Naive thymus-derived CD8-positive, alpha-beta T cell (primary cell): ENCODE results near the gene MTERF4. TPM values are rescaled to one million over a fixed set of nuclear protein-coding genes. Genes with fewer than 3 reads are reported as not detected.

Source experiments
- ATAC-seq, 2 donors: fragments of 150-1000 bp; cut with Tn5 transposase in 1 of 2; sonication (Bioruptor Pico), chemical (Tn5 transposase) in 1 of 2; 1 replicate in 1 of 2; 2 replicates in 1 of 2; pipeline ENCODE4 v1.10.0; 2021; ENCODE audit warnings: mild to moderate bottlenecking in 2 of 2, moderate library complexity in 2 of 2
- POLR2A ChIA-PET: fragments of 350-600 bp; sonication (Branson Sonifier 250); formaldehyde crosslinking; loops from one replicate; lab custom pipeline; 2021; ENCODE audit warnings: antibody characterized with exemption; lab: Charles Lee
- DNase-seq, 10 donors: peaks; one replicate each; pipeline versions ENCODE4 v3.0.0 to v3.0.0-alpha.2; 2020 to 2022
- H3K27ac Mint-ChIP-seq, 10 donors: one replicate each; pipeline ENCODE4 v1.8.0; 2020 to 2022; ENCODE audit warnings: mild to moderate bottlenecking in 10 of 10, mixed read lengths in 10 of 10, moderate library complexity in 4 of 10, inconsistent platforms in 1 of 10
- H3K27me3 Mint-ChIP-seq, 5 donors: one replicate each; pipeline ENCODE4 v1.8.0; 2021 to 2022; ENCODE audit warnings: mixed read lengths in 5 of 5
- H3K36me3 Mint-ChIP-seq, 3 donors: one replicate each; pipeline ENCODE4 v1.8.0; 2020 to 2022; ENCODE audit warnings: mixed read lengths in 3 of 3, mild to moderate bottlenecking in 2 of 3, inconsistent platforms in 1 of 3
- H3K4me1 Mint-ChIP-seq, 4 donors: one replicate each; pipeline ENCODE4 v1.8.0; 2021 to 2022; ENCODE audit warnings: mixed read lengths in 4 of 4
- H3K4me3 Mint-ChIP-seq, 10 donors: one replicate each; pipeline ENCODE4 v1.8.0; 2020 to 2022; ENCODE audit warnings: mild to moderate bottlenecking in 10 of 10, mixed read lengths in 10 of 10, moderate library complexity in 6 of 10, inconsistent platforms in 1 of 10
- H3K9me3 Mint-ChIP-seq, 9 donors: one replicate each; pipeline ENCODE4 v1.8.0; 2020 to 2022; ENCODE audit warnings: mixed read lengths in 9 of 9, mild to moderate bottlenecking in 3 of 9, inconsistent platforms in 1 of 9, moderate library complexity in 1 of 9
- polyA plus RNA-seq, 3 donors: library from polyadenylated mRNA; unstranded; fragments of 300-500 nt; fragmentation: Illumina TruSeq; gene quantifications; one replicate each; pipeline ENCODE4 v1.2.3, GENCODE V29; 2021
- total RNA-seq, 8 experiments: library from RNA in 2 of 8; stranded (reverse) in 2 of 8; gene quantifications; one replicate each; pipeline ENCODE4 v1.2.3 and lab custom pipeline; 2021 to 2026

Gene MTERF4
- total and polyA plus RNA-seq, 5 experiments from 2014 or later = 46.4 to 270 (median 82.1) TPM

DNA sequence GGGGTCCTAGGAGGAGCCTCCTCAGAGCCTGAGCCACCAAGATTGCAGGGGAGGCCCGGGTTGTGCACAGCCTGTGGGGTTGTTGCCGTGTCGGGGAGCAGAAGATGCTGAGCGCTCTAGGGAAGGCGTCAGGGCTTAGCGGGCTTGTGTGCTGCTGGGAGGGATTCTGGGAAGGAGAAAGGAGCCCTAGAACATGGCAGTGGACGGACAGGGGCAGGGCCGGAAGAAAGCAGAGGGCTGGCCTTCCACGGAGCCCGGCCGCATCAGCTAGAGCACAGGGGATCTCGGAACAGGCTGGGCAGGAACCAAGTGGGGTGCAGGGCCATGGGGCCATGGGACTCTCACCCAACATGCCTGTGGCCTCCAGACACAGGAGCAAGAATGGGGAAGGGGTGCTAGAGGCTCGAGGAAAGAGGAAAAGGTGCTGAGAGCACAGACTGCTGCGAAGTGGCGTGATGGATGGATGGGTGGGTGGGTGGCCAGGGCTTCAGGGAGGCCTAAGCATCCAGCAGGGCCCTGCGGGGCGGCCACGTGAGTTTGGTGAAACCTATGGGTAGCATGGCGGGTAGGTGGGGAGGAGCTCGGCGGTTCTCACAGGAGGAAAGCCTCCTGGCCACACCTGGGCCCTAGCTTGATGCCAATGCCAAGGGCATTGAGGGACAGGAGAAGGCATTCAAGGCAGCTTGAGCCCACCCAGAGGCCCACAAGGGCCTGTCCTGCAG is 35.8 kb downstream of the MTERF4 start:
- Mint-ChIP-seq H3K4me1 (peaks cover 0 to 24% (median 13%) of the 10 kb centered on the region in 4 donors), H3K27ac (peak overlapping the region in 1 of 10 donors; percentile 71), H3K9me3 (no peaks in the 10 kb centered on the region), H3K4me3 (peak overlapping the region in 1 of 10 donors; percentile 33), H3K36me3 (peaks cover 0 to 10% (median 0%) of the 10 kb centered on the region in 3 donors), H3K27me3 (no peaks in the 10 kb centered on the region)
- ATAC-seq (no peak), DNase-seq (no peak)
- POLR2A ChIA-PET = interaction anchor here (1.0 to 1.4 kb wide), 2 partner anchors 23 to 83 kb away, joined by 4 read pairs; no protein-coding TSS in a partner anchor

DNA sequence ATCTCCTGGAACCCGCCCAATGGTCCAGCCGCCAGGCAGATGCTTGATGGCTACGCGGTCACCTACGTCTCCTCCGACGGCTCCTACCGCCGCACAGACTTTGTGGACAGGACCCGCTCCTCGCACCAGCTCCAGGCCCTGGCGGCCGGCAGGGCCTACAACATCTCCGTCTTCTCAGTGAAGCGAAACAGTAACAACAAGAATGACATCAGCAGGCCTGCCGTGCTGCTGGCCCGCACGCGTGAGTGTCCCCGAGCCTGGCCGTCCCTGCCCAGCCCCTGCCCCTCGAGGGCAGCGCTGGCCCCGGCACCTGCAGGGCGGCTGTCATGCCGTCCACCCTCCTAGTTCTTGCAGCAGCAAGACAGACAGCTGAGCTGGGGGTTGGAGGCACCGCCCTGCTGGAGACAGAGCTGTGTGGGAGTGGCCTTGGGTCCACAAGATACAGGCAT is 36.7 kb downstream of the MTERF4 start:
- no peaks in the 10 kb centered on the region for H3K9me3 Mint-ChIP-seq
- no peaks in the 10 kb centered on the region for H3K27me3 Mint-ChIP-seq
- H3K4me1 Mint-ChIP-seq = peaks cover 0 to 19% (median 11%) of the 10 kb centered on the region in 4 donors
- ATAC-seq = no peak
- peak overlapping the region in 1 of 10 donors; percentile 74 for H3K4me3 Mint-ChIP-seq
- no peak for DNase-seq
- peak overlapping the region in 2 of 10 donors; percentile 52 to 63 for H3K27ac Mint-ChIP-seq
- H3K36me3 Mint-ChIP-seq = peaks cover 0 to 6% (median 0%) of the 10 kb centered on the region in 3 donors
- POLR2A ChIA-PET = interaction anchor here (0.6 to 1.4 kb wide), 3 partner anchors 24 to 82 kb away, joined by 4 to 7 read pairs (median 4); no protein-coding TSS in a partner anchor

DNA sequence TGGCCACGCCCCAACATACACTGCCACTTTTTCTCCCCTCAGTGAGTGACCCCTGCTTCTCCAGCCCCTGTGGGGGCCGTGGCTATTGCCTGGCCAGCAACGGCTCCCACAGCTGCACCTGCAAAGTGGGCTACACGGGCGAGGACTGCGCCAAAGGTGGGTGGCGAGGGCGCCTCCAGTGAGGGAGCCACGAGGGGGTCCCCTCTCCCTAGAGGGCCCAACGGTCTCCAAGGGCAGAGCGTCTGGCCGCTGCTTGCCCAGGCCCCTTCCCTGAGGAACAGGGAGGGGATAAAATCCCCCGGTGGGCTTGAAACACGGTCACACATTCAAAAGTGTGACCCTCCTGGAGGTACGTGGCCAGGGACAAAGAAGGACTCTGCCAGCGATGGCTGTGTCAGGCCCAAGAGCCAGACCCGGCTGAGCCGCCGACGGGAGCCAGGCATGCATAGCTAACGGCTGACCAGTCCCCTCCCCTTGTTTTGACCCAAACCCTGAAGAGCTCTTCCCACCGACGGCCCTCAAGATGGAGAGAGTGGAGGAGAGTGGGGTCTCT is 37.2 kb downstream of the MTERF4 start:
- no peaks in the 10 kb centered on the region for H3K27me3 Mint-ChIP-seq
- H3K27ac Mint-ChIP-seq = peak overlapping the region in 2 of 10 donors; percentile 52 to 83
- H3K36me3 Mint-ChIP-seq = peaks cover 0 to 5% (median 0%) of the 10 kb centered on the region in 3 donors
- peaks cover 0 to 17% (median 11%) of the 10 kb centered on the region in 4 donors for H3K4me1 Mint-ChIP-seq
- no peak for DNase-seq
- H3K4me3 Mint-ChIP-seq = peak overlapping the region in 2 of 10 donors; percentile 41 to 74
- no peaks in the 10 kb centered on the region for H3K9me3 Mint-ChIP-seq
- POLR2A ChIA-PET = interaction anchor here (1.4 kb wide), 1 partner anchor 25 kb away, joined by 4 read pairs; no protein-coding TSS in a partner anchor
- no peak for ATAC-seq

DNA sequence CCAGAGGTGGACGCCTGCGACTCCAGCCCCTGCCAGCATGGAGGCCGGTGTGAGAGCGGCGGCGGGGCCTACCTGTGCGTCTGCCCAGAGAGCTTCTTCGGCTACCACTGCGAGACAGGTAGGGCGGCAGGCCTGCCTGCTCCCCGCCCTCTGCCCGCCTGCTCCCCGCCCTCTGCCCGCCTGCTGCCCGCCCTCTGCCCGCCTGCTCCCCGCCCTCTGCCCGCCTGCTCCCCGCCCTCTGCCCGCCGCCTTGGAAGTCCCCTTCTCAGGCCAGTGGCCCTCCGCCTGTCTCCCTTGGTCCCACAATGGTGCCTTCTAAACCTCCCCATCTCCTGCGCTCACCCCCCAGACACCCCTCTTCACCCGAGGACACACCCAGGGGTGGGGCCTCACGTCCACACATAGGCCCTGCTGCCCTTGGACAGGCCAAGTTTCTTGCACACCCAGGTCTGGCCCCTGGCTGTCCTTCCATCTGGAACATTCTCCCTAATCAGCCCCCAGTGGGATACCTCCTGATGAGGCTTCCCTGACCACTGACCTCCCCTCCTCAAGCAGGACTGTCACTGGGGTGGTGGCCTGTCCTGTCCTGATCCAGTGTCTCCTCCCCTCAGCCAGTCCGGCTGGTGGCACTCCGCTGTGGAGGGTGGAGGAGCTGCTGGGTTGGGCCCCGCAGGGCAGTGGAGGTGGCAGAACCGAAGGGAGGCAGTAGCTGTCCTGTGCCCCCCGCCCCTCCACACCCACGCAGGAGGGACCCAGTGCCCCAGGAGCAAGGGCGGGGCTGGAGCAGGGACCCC is 37.9 kb downstream of the MTERF4 start:
- DNase-seq = peak; percentile 22 to 79 (median 51)
- no peaks in the 10 kb centered on the region for H3K9me3 Mint-ChIP-seq
- POLR2A ChIA-PET = interaction anchor here (0.5 to 2.6 kb wide), 6 partner anchors 13 to 237 kb away, joined by 3 to 10 read pairs (median 4); no protein-coding TSS in a partner anchor
- H3K4me1 Mint-ChIP-seq = peaks cover 0 to 17% (median 13%) of the 10 kb centered on the region in 4 donors
- H3K27ac Mint-ChIP-seq = peak overlapping the region in 8 of 10 donors; percentile 57 to 83 (median 75)
- H3K4me3 Mint-ChIP-seq = peak overlapping the region in 9 of 10 donors; percentile 7 to 81 (median 74)
- no peaks in the 10 kb centered on the region for H3K27me3 Mint-ChIP-seq
- H3K36me3 Mint-ChIP-seq = peaks cover 0 to 3% (median 0%) of the 10 kb centered on the region in 3 donors
- peak; percentile 87 to 89 for ATAC-seq

DNA sequence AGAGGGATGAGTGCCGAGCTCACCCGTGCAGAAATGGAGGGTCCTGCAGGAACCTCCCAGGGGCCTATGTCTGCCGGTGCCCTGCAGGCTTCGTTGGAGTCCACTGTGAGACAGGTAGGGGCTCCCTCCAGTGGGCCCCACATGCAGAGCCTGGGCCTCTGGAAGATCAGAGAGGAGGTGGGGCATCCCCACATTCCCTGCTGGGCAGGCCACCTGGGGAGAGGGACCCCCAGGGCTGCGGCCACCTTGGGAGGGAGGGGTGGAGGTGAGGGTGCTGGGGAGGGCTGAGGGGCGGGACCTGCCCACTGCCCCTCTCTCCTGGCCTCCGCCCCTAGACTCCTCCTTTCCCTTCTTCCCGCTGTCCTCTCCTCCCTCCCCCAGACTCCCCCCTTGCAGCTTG is 38.5 kb downstream of the MTERF4 start:
- Mint-ChIP-seq H3K27ac (peak overlapping the region in 6 of 10 donors; percentile 67 to 83 (median 76)), H3K27me3 (no peaks in the 10 kb centered on the region), H3K36me3 (peaks cover 0 to 3% (median 0%) of the 10 kb centered on the region in 3 donors), H3K4me1 (peaks cover 0 to 17% (median 13%) of the 10 kb centered on the region in 4 donors), H3K9me3 (no peaks in the 10 kb centered on the region), H3K4me3 (peak overlapping the region; percentile 7 to 81 (median 74))
- peak in 4 of 10 donors; percentile 22 to 35 (median 26) for DNase-seq
- ATAC-seq = peak; percentile 63 to 75
- POLR2A ChIA-PET = interaction anchor here (0.5 to 2.6 kb wide), 7 partner anchors 10 to 238 kb away, joined by 3 to 10 read pairs (median 3); no protein-coding TSS in a partner anchor

DNA sequence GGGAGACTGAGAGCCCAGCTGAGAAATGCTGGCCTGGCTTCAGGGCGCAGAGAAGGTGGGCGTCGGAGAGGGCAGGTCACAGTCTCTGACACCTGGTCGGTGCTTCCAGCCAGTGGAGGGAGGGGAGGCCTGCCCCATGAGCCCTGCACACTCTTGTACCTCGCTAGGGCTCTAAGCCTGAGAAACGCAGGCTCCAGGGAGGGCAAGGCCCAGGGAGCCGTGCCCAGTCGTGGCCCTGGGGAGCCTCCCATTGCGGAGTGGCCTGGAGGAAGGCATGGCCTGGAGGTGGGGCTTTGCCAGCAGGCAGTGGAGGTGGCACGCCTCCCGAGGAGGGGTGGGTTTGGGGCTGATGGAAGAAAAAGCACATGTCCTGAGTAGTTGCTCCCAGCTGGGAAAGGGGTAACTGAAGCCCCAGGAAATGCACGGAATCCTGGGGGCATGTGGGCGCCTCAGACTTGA is 39.0 kb downstream of the MTERF4 start:
- POLR2A ChIA-PET = interaction anchor here (0.9 to 2.6 kb wide), 7 partner anchors 10 to 88 kb away, joined by 3 to 10 read pairs (median 3); no protein-coding TSS in a partner anchor
- DNase-seq = no peak
- H3K36me3 Mint-ChIP-seq = peaks cover 0 to 1% (median 0%) of the 10 kb centered on the region in 3 donors
- ATAC-seq = no peak
- peak overlapping the region in 1 of 10 donors; percentile 34 for H3K27ac Mint-ChIP-seq
- peak overlapping the region in 7 of 10 donors; percentile 10 to 74 (median 41) for H3K4me3 Mint-ChIP-seq
- no peaks in the 10 kb centered on the region for H3K27me3 Mint-ChIP-seq
- H3K4me1 Mint-ChIP-seq = peaks cover 0 to 17% (median 13%) of the 10 kb centered on the region in 4 donors
- H3K9me3 Mint-ChIP-seq = no peaks in the 10 kb centered on the region

DNA sequence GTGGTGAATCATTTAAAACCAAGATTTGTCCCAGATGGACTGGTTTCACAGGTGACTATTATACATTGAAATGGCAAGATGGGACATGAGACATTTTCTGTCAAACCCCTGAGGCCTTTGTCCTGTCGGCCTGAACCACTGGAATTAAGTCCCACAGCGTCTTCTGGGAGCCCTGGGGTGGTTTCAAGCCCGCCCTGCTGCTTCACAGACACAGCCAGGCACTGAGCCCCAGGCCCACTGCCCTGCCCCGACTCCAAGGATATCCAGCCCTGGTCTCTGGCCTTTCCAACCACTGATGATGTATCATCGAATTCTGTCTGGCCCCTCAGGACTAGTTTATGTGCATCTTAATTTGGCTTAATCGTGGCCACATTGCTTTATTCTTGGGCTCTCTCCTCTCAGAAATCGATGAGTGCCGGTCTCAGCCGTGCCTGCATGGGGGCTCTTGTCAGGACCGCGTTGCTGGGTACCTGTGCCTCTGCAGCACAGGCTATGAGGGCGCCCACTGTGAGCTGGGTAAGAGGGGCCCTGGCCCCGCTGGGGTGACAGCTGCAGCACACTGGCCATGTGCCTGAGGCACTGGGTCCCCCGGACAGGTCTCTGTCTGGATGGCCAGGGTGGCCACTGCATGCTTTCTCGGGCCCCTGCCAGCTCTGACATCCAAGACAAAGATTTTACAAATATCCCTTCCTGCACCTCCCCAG is 39.5 kb downstream of the MTERF4 start:
- Mint-ChIP-seq H3K4me3 (peak overlapping the region in 4 of 10 donors; percentile 41 to 74 (median 43)), H3K27ac (peak overlapping the region in 1 of 10 donors; percentile 27), H3K9me3 (no peaks in the 10 kb centered on the region), H3K27me3 (no peaks in the 10 kb centered on the region), H3K36me3 (no peaks in the 10 kb centered on the region), H3K4me1 (peaks cover 2 to 17% (median 13%) of the 10 kb centered on the region in 4 donors)
- DNase-seq (no peak), ATAC-seq (no peak)
- POLR2A ChIA-PET = interaction anchor here (1.0 to 2.6 kb wide), 5 partner anchors 15 to 79 kb away, joined by 3 to 10 read pairs (median 4); no protein-coding TSS in a partner anchor

DNA sequence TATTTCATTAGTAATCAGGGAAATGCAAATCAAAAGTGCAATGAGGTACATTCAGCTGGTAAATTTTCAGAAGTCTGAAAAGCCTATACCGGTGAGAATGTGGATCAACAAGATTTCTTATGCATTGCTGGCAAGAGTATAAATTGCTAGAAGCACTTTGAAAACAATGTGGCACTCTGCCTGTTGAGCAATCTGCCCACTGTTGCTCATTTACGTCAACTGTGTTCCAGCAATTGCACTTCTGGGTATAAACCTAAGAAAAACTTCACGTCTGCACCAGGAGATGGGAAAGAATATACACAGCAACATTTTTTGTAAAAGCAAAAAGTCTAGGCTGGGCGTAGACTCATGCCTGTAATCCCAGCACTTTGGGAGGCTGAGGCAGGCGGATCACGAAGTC is 40.8 kb downstream of the MTERF4 start:
- H3K36me3 Mint-ChIP-seq = no peaks in the 10 kb centered on the region
- H3K27me3 Mint-ChIP-seq = no peaks in the 10 kb centered on the region
- no peaks in the 10 kb centered on the region for H3K9me3 Mint-ChIP-seq
- H3K27ac Mint-ChIP-seq = peak overlapping the region in 2 of 10 donors; percentile 56 to 78
- H3K4me1 Mint-ChIP-seq = peaks cover 2 to 16% (median 13%) of the 10 kb centered on the region in 4 donors
- ATAC-seq (no peak), DNase-seq (no peak)
- POLR2A ChIA-PET = interaction anchor here (1.6 kb wide), 1 partner anchor 23 kb away, joined by 6 read pairs; no protein-coding TSS in a partner anchor
- no peak overlapping the region for H3K4me3 Mint-ChIP-seq

DNA sequence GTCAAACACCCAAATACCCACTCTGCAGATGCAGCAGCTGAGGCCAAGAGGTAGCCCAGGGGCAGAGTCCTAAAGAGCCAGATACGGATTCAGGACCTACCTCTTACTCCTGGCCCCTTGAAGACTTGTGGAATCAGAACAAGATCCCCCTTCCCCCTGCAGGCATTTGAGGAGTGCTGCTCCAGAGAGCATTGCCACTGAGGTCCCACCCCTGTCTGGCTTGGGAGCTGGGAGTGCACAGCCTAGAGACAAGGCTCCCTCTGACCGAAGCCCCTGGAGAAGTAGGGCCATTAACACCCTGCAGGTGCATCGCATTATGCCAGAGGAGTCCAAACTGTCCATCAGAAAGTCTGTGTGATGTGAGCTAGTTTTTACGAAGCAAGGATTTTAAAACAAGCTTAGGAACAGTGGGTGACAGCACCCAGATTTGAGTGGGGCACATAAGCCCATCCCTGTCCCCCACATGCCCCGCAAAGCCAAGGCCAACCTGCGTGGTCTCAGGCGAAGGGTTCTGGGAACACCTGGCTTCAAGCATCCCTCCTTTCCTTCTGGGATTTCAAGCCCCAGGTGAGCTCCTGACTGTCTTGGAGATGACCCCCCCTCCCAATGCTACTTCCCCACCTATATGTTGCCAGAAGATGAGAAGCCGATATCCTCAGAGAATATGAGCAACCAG is 48.4 kb downstream of the MTERF4 start:
- Mint-ChIP-seq H3K9me3 (no peaks in the 10 kb centered on the region), H3K27ac (peak overlapping the region in 4 of 10 donors; percentile 4 to 38 (median 28)), H3K4me3 (no peak overlapping the region), H3K27me3 (no peaks in the 10 kb centered on the region), H3K36me3 (peaks cover 0 to 25% (median 2%) of the 10 kb centered on the region in 3 donors), H3K4me1 (peaks cover 0 to 4% (median 2%) of the 10 kb centered on the region in 4 donors)
- ATAC-seq (no peak), DNase-seq (no peak)
- POLR2A ChIA-PET = interaction anchor here (1.0 to 1.4 kb wide), 3 partner anchors 10 to 68 kb away, joined by 3 to 4 read pairs (median 3); no protein-coding TSS in a partner anchor

DNA sequence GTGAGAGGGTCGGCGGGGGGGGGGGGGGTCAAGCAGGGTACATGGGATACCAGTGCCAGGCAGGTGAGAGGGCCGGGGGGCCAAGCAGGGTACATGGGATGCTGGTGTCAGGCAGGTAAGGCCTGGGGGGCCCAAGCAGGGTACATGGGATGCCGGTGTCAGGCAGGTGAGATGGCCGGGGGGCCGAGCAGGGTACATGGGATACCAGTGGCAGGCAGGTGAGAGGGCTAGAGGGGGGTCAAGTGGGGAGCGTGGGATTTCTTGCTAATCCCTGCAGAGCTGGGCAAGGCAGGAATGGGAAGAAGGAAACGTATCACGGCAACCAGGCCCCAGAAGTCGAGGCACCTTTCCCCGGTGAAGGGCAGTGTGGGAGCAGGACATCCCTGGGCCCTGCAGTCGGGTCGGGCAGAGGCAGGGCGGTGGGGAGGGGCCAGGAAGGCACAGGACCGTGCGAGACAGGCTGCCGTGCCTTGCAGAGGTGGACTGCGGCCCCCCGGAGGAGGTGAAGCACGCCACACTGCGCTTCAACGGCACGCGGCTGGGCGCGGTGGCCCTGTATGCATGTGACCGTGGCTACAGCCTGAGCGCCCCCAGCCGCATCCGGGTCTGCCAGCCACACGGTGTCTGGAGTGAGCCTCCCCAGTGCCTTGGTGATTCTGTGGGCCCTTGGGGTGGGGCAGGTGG is 49.3 kb downstream of the MTERF4 start:
- POLR2A ChIA-PET = interaction anchor here (1.2 to 1.4 kb wide), 2 partner anchors 11 to 43 kb away, joined by 3 to 4 read pairs; no protein-coding TSS in a partner anchor
- peak in 1 of 10 donors; percentile 5 for DNase-seq
- H3K4me3 Mint-ChIP-seq = no peak overlapping the region
- no peaks in the 10 kb centered on the region for H3K9me3 Mint-ChIP-seq
- peak overlapping the region in 1 of 10 donors; percentile 71 for H3K27ac Mint-ChIP-seq
- peaks cover 0 to 25% (median 2%) of the 10 kb centered on the region in 3 donors for H3K36me3 Mint-ChIP-seq
- peaks cover 0 to 6% (median 2%) of the 10 kb centered on the region in 4 donors for H3K4me1 Mint-ChIP-seq
- H3K27me3 Mint-ChIP-seq = no peaks in the 10 kb centered on the region
- ATAC-seq = no peak
